T47D (cell line): ENCODE data around the gene NR1H2.

Experiments
- DNase-seq, 2 experiments: peaks; one replicate each; pipeline versions ENCODE4 v3.0.0 to v3.0.0-alpha.2; 2011 to 2012; ENCODE audit warnings: low read depth in 1 of 2, low spot score in 1 of 2
- JUND ChIP-seq: IDR thresholded peaks from 2 replicates; pipeline ENCODE4 v1.6.1; 2012; ENCODE audit warnings: low read depth
- in situ Hi-C: cut with HindIII; loops from 2 replicates; pipeline ENCODE4 v1.10.0; 2016; ENCODE audit warnings: low sequenced_read_pairs, low pct_unique_long_range_greater_than_20kb

NR1H2 gene

GRCh38 chr19:50406829-50407228 is 30.6 kb downstream of the NR1H2 start:
- no peak for DNase-seq
- no peak for TF ChIP-seq JUND
- in situ Hi-C loops = no loop called here

- no peak for DNase-seq
- TF ChIP-seq JUND = no peak
- in situ Hi-C loops = no loop called here
Observed at GRCh38 chr19:50409347-50409746, 33.1 kb downstream of the NR1H2 start.

DNA sequence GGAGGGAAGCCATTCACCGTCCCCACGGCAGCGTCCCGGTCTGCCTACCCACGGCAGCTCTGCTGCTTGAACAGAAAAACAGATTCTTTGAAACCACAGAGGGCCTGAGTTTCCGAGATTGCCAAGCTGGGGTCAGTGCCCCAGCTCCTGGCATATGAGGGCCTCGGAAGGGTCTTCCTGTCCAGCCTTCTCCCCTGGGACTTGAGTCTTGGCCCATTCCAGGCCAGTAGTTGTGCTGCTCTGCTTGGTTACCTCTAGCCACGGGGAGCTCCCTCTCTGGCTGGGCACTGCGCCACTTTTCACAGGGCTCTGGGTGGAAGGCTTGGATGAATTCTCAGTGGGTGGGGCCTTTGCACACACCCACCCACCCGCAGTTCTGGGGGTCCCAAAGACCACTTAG is 33.9 kb downstream of the NR1H2 start:
- TF ChIP-seq JUND = no peak
- in situ Hi-C loops = no loop called here
- DNase-seq = no peak

DNA sequence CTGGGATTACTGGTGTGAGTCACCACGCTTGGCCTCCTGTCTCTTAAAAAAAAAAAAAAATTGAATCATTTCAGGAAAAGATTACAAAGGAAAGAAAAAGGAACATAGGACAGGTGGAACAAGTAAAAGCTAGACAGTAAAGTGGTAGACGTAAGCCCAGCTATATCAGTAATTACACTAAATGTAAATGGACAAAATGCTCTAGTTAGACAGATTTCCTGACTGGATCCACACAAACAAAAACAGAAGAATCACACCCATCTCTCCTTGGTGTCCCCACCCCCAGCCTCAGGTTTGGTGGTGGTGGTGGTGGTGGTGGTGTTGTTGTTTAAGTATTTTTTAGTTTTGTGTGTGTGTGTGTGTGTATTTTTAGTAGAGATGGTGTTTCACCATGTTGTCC is 36.2 kb downstream of the NR1H2 start:
- no peak for TF ChIP-seq JUND
- in situ Hi-C loops = no loop called here
- DNase-seq = no peak

DNA sequence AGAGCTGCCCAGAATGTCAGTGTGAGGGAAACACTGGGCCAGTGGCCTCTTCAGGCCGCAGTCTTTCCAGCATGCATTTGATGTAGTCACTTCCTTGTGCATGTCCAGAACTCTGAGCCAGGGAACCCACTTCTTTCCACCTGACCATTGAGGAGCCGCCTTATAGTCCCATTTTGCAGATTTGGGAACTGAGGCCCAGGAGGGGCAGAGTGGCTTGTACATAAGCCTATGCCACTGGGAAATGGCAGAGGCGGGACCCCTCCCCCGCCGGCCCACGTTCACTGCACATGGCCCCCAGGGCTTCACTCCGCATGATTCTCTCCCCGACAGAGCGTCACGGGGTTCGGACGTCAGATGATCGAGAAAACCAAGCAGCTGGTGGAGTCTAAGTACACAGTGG is 36.8 kb downstream of the NR1H2 start:
- in situ Hi-C loops = no loop called here
- no peak for TF ChIP-seq JUND
- DNase-seq = no peak

- in situ Hi-C loops = no loop called here
- DNase-seq = no peak
- no peak for TF ChIP-seq JUND
Observed at GRCh38 chr19:50413531-50413930, 37.3 kb downstream of the NR1H2 start.

- TF ChIP-seq JUND = no peak
- DNase-seq = peak in 1 of 2 experiments; percentile 30
- in situ Hi-C loops = no loop called here
Observed at GRCh38 chr19:50414864-50415660, 38.8 kb downstream of the NR1H2 start.

DNA sequence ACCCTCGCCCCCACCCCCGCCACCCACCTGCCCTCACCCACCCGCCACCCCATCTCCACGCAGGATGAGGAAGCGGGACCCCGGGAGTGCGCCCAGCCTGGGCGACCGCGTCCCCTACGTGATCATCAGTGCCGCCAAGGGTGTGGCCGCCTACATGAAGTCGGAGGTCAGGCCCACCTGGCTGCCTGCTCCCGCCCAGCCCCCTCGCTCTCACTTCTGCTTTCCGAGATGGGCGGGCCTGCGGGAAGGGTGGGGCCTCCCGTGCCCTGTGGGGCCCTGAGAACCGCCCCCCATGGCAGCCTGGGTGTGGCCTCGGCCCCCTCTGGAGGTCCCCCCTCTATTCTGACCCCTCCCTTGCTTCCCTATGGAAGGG is 39.4 kb downstream of the NR1H2 start:
- no peak for DNase-seq
- TF ChIP-seq JUND = no peak
- in situ Hi-C loops = no loop called here

DNA sequence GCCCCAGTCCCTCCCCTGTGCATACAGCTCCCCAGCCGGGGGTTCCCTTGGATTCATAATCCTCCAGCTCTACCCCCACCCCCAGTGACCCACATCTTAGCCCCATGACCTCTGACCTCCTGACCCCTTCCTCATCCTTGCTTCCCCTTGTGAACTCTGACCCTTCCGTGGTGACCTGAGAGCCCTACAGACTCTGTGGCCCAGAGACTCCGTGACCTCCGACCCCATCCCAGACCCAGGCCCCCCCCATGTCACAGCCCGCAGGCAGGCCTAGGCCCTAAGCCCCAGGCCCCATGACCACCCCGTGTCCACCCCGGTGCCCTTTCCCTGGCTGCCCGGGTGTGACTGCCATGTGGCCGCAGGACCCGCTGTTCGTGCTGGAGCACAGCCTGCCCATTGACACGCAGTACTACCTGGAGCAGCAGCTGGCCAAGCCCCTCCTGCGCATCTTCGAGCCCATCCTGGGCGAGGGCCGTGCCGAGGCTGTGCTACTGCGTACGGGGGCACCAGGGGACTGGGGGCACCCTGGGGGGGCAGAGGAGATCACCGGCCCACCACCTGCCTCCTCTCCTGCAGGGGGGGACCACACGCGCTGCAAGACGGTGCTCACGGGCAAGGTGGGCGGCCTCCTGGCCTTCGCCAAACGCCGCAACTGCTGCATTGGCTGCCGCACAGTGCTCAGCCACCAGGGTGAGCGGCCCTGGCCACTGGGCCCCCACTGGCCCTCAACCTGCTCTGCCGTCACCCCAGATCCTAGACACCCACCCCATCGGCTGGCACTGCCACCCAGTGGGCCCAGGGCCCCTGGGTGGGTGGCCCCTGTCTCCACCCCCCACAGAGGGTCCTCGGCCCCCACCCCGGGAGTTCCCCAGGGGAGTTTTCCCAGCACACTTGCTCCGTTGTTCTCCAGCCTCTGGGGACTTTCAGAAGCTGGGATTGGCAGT is 40.0 kb downstream of the NR1H2 start:
- no peak for TF ChIP-seq JUND
- in situ Hi-C loops = no loop called here

GRCh38 chr19:50417111-50418081 is 41.1 kb downstream of the NR1H2 start:
- no peak for TF ChIP-seq JUND
- in situ Hi-C loops = no loop called here

More for the DNA sequence above, 40.0 kb downstream of the NR1H2 start:
- DNase-seq = no peak

DNA sequence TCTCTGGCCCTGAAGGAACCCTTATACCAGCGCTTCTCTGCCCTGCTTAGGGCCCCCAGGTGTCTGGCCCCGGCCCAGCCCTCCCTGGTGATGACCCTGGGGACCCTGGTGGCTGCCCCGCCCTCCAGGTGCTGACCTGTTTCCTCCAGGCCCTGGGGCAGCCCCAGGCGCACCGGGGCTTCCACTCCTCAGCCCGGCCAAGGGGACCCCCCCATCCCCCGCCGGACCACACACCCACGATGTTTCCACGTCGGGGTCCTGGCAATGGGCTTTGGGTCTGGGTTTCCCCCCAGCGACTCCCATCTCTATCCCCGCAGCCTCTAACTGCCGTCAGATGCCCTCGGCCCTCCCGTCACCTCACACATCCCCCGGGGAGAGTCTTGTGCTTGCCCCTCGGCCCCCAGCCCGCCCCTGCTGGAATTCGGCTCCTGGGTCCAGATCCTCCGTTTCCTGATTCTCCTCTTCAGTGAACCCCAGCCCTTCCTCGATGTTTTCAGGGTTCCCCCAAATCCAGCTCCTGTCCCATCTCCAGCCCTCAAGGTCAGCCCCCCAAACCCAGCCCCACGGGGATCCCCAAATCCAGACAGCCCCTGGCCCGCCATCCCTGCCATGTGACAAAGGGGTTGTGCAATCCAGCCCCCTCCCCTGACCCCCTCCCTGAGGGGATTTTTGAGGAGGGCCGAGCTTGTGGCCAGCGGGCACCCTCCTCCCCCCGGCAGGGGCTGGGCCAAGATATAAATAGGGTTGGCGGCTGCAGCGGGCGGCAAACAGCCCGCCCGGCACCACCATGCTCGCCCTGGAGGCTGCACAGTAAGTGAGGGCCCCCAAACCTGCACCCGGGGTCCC is 42.1 kb downstream of the NR1H2 start, which contains the start of gene SPIB:
Gene SPIB, plus strand, starts transcription at position 763 of the 846 bp plus-strand sequence. Its CDS starts 25 bp downstream, at position 788.
- in situ Hi-C loops = no loop called here
- TF ChIP-seq JUND = no peak
- DNase-seq = no peak

More at GRCh38 chr19:50417111-50418081, 41.1 kb downstream of the NR1H2 start:
- DNase-seq = no peak
